ENCODE results near the gene GPM6B.

- TF ChIP-seq, protein P1, sequence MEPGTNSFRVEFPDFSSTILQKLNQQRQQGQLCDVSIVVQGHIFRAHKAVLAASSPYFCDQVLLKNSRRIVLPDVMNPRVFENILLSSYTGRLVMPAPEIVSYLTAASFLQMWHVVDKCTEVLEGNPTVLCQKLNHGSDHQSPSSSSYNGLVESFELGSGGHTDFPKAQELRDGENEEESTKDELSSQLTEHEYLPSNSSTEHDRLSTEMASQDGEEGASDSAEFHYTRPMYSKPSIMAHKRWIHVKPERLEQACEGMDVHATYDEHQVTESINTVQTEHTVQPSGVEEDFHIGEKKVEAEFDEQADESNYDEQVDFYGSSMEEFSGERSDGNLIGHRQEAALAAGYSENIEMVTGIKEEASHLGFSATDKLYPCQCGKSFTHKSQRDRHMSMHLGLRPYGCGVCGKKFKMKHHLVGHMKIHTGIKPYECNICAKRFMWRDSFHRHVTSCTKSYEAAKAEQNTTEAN (CRISPR knock-in tag; IDR thresholded peaks at IDR 0.05), result no peak
- no peak for TF ChIP-seq ATF1 (CRISPR knock-in tag; IDR thresholded peaks at IDR 0.05)
- TF ChIP-seq MXD4 (CRISPR knock-in tag; IDR thresholded peaks at IDR 0.05; ENCODE audit: borderline replicate concordance), result no peak
- no peak for TF ChIP-seq CBFB (CRISPR knock-in tag; IDR thresholded peaks at IDR 0.05; ENCODE audit: low read depth)
Measured at GRCh38 chrX:13721371-13721770, 95.5 kb downstream of the GPM6B start.

Measured in WTC11 (cell line).